SU-DHL-6 (cell line): ENCODE data around the gene CNKSR1.

Experiments used
- H2AFZ ChIP-seq: fragments of 200-600 bp; sonication (generic); 2 replicates; pipeline ENCODE4 v1.6.1; 2014; ENCODE audit warnings: low read depth, mild to moderate bottlenecking, moderate library complexity, mixed read lengths, antibody characterized with exemption, low read length; ENCODE audit not compliant: severe bottlenecking
- H3F3A ChIP-seq: fragments of 200-600 bp; shearing (Covaris generic); 2 replicates; pipeline ENCODE4 v1.6.0; 2016; ENCODE audit warnings: antibody characterized with exemption, mild to moderate bottlenecking; ENCODE audit not compliant: insufficient read depth
- H3K27ac ChIP-seq: fragments of 200-600 bp; sonication (generic); 2 replicates; pipeline ENCODE4 v1.5.1; 2016; ENCODE audit warnings: low read depth, mild to moderate bottlenecking, low read length, moderate library complexity, mixed read lengths
- H3K27me3 ChIP-seq: fragments of 200-600 bp; sonication (generic), shearing (Covaris generic); 2 replicates; pipeline ENCODE4 v1.6.0; 2014; ENCODE audit warnings: mild to moderate bottlenecking, low read length
- H3K36me3 ChIP-seq: fragments of 200-600 bp; sonication (generic); 2 replicates; pipeline ENCODE4 v1.6.1; 2014; ENCODE audit warnings: mild to moderate bottlenecking, low read length, mixed read lengths
- H3K4me2 ChIP-seq: fragments of 300-600, 200-600 bp; shearing (Covaris generic), sonication (generic); 2 replicates; pipeline ENCODE4 v1.6.0; 2014; ENCODE audit warnings: low read length, low read depth, mild to moderate bottlenecking; ENCODE audit not compliant: poor library complexity, severe bottlenecking
- H3K4me3 ChIP-seq: fragments of 200-600 bp; sonication (generic); 2 replicates; pipeline ENCODE4 v1.5.1; 2014; ENCODE audit warnings: antibody characterized with exemption, low read length, mild to moderate bottlenecking, mixed read lengths; ENCODE audit not compliant: insufficient read depth, poor library complexity, severe bottlenecking
- H3K79me2 ChIP-seq: fragments of 200-600 bp; sonication (generic); 2 replicates; pipeline ENCODE4 v1.6.1; 2014; ENCODE audit warnings: mild to moderate bottlenecking, low read length, moderate library complexity; ENCODE audit not compliant: insufficient read depth
- H3K9ac ChIP-seq: fragments of 200-600 bp; sonication (generic); 2 replicates; pipeline ENCODE4 v1.7.0; 2014; ENCODE audit warnings: mild to moderate bottlenecking, low read length
- H3K9me2 ChIP-seq: fragments of 200-600 bp; sonication (generic); replicated peaks from 2 replicates; pipeline ENCODE4 v1.6.1; 2014; ENCODE audit warnings: low read length; ENCODE audit not compliant: insufficient read depth
- H3K9me3 ChIP-seq: fragments of 200-600 bp; sonication (generic); 2 replicates; pipeline ENCODE4 v1.6.1; 2014; ENCODE audit warnings: low read length, mixed read lengths; ENCODE audit not compliant: insufficient read depth
- H4K20me1 ChIP-seq: fragments of 200-600 bp; sonication (generic); 2 replicates; pipeline ENCODE4 v1.6.1; 2014; ENCODE audit warnings: low read depth, mild to moderate bottlenecking, antibody characterized with exemption, low read length, moderate library complexity, mixed read lengths
- EZH2phosphoT487 ChIP-seq: fragments of 200-600 bp; sonication (generic), shearing (Covaris generic); conservative IDR thresholded peaks from 2 replicates; pipeline ENCODE4 v1.6.1; 2018; ENCODE audit warnings: mild to moderate bottlenecking, antibody characterized with exemption, low read length, moderate library complexity, mixed read lengths
- TF ChIP-seq, protein P1 (sequence below): fragments of 200-600 bp; sonication (generic); IDR thresholded peaks from one replicate; pipeline ENCODE4 v1.5.1; 2017; ENCODE audit warnings: antibody characterized with exemption, mild to moderate bottlenecking, low read length, moderate library complexity; ENCODE audit not compliant: insufficient read depth, poor library complexity, severe bottlenecking

The CNKSR1 gene

DNA sequence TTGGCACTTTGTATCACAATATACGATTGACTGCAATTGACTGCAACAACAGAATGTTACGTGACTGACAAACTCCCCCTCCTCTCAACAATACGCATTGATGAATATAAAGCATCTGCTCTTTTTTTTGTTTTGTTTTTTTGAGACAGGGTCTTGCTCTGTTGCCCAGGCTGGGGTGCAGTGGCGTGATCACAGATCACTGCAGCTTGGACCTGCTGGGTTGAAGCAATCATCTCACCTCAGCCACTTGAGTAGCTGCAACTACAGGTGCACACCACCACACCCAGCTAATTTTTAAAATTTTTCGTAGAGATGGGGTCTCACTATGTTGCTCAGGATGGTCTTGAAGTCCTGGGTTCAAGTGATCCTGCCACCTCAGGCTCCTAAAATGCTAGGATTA lies 35.4 kb downstream of the CNKSR1 start:
- Histone ChIP-seq H3K36me3 (no peaks in the 10 kb centered on the region), H4K20me1 (no peaks in the 10 kb centered on the region), H3K4me3 (no peak overlapping the region), H3F3A (no peaks in the 10 kb centered on the region), H3K4me2 (no peak overlapping the region), H2AFZ (no peak overlapping the region), H3K27ac (no peak overlapping the region), H3K27me3 (no peaks in the 10 kb centered on the region), H3K9me2 (no peaks in the 10 kb centered on the region), H3K9me3 (no peaks in the 10 kb centered on the region), H3K9ac (no peak overlapping the region), H3K79me2 (no peaks in the 10 kb centered on the region)
- TF ChIP-seq EZH2phosphoT487, result no peak
- TF ChIP-seq, protein P1, sequence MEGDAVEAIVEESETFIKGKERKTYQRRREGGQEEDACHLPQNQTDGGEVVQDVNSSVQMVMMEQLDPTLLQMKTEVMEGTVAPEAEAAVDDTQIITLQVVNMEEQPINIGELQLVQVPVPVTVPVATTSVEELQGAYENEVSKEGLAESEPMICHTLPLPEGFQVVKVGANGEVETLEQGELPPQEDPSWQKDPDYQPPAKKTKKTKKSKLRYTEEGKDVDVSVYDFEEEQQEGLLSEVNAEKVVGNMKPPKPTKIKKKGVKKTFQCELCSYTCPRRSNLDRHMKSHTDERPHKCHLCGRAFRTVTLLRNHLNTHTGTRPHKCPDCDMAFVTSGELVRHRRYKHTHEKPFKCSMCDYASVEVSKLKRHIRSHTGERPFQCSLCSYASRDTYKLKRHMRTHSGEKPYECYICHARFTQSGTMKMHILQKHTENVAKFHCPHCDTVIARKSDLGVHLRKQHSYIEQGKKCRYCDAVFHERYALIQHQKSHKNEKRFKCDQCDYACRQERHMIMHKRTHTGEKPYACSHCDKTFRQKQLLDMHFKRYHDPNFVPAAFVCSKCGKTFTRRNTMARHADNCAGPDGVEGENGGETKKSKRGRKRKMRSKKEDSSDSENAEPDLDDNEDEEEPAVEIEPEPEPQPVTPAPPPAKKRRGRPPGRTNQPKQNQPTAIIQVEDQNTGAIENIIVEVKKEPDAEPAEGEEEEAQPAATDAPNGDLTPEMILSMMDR, result no peak

DNA sequence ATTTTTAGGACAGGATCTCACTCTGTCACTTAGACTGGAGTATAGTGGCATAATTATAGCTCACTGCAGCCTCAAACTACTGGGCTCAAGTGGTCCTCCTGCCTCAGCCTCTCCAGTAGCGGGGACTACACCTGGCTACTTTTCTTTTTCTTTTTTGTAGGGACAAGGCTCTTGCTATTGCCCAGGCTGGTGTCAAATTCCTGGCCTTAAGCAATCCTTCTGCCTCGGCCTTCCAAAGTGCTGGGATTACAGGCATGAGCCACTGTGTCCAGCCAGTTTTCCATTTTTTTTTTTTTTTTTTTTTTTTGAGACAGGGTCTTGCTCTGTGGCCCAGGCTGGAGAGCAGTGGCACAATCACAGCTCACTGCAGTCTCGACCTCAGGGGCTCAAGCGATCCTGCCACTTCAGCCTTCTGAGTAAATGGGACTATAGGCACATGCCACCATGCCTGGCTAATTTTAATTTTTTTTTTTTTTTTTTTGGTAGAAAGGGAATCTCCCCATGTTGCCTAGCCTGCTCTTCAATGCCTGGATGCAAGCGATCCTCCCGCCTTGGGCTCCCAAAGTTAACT lies 36.1 kb downstream of the CNKSR1 start:
- no peak overlapping the region for H2AFZ ChIP-seq
- H3K79me2 ChIP-seq, result no peaks in the 10 kb centered on the region
- H3K9me2 ChIP-seq, result no peaks in the 10 kb centered on the region
- no peak overlapping the region for H3K4me3 ChIP-seq
- H3K9me3 ChIP-seq, result no peaks in the 10 kb centered on the region
- no peaks in the 10 kb centered on the region for H3K36me3 ChIP-seq
- H3K4me2 ChIP-seq, result no peak overlapping the region
- no peak overlapping the region for H3K9ac ChIP-seq
- H3K27me3 ChIP-seq, result no peaks in the 10 kb centered on the region
- H3K27ac ChIP-seq, result no peak overlapping the region
- no peaks in the 10 kb centered on the region for H3F3A ChIP-seq
- TF ChIP-seq, protein P1, result no peak
- no peak for TF ChIP-seq EZH2phosphoT487
- no peaks in the 10 kb centered on the region for H4K20me1 ChIP-seq

DNA sequence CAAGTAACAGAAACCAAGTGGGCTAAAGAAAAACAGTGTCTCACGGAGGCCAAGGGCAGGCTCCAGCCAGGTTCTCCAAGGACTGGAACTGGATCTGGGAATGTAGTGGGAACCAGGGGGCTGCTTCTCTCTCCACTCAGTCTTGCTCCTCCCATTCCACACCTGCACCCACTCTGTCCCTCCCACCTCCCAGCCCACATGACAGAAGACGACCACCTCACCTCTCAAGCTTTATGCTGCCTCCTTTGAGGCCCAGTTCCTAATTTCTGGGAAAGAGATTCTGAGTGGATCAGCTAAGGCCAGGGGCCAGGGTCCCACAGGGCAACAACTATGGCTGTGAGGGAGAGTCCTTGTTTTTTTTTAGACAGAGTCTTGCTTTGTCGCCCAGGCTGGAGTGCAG lies 38.0 kb downstream of the CNKSR1 start:
- Histone ChIP-seq H3K27ac (no peak overlapping the region), H3K9ac (no peak overlapping the region), H3K79me2 (no peaks in the 10 kb centered on the region), H3K9me2 (no peaks in the 10 kb centered on the region), H3K4me2 (no peak overlapping the region), H2AFZ (no peak overlapping the region), H3K27me3 (no peaks in the 10 kb centered on the region), H3F3A (no peaks in the 10 kb centered on the region), H4K20me1 (no peaks in the 10 kb centered on the region), H3K9me3 (no peaks in the 10 kb centered on the region), H3K4me3 (no peak overlapping the region), H3K36me3 (no peaks in the 10 kb centered on the region)
- TF ChIP-seq EZH2phosphoT487, result no peak
- TF ChIP-seq, protein P1, result no peak
